D341Med (cell line): ENCODE results near the gene METAP1D.
"Not testable (repeated sequence)": the region's sequence is repeated elsewhere in the genome, so short reads cannot be mapped to it uniquely, and the experiment has no call there.

Source experiments
- DNase-seq: peaks from one replicate; pipeline ENCODE4 v3.0.0; 2012; ENCODE audit warnings: low spot score

The METAP1D gene

GRCh38 chr2:172048508-172049503 lies 49.1 kb downstream of the METAP1D start:
- no peak for DNase-seq

GRCh38 chr2:172049567-172050120 lies 49.9 kb downstream of the METAP1D start:
- no peak for DNase-seq

GRCh38 chr2:172050479-172051125 lies 50.8 kb downstream of the METAP1D start:
- DNase-seq, result no peak

- no peak for DNase-seq
These were observed 52.5 kb downstream of the METAP1D start for GRCh38 chr2:172052000-172052983.

- DNase-seq, result no peak
These were observed 53.7 kb downstream of the METAP1D start for GRCh38 chr2:172053486-172053885.

DNA sequence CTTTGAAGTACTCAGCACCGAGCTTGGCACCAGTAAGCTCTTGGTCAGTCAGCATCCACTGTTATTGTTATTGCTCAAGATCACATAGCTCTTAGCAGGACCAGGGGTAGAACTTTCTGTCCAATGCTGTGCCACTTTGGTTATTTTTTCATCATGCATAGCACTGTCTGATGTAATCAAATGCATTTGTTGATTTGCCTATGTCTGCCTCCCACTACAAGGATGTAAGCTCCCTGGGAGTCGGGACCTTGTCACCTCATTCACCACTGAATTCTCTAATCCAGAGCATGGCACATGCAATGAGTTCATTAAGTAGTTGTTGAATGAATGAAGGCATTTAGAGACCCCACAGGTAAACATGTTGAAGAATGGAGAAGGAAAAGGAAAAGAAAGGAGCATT lies 56.5 kb downstream of the METAP1D start:
- no peak for DNase-seq

- DNase-seq, result no peak
These were observed 58.9 kb downstream of the METAP1D start for GRCh38 chr2:172058660-172059059.

- DNase-seq, result not testable (repeated sequence)
These were observed 60.4 kb downstream of the METAP1D start for GRCh38 chr2:172060118-172060517.

GRCh38 chr2:172062402-172063004 lies 62.8 kb downstream of the METAP1D start:
- no peak for DNase-seq

DNA sequence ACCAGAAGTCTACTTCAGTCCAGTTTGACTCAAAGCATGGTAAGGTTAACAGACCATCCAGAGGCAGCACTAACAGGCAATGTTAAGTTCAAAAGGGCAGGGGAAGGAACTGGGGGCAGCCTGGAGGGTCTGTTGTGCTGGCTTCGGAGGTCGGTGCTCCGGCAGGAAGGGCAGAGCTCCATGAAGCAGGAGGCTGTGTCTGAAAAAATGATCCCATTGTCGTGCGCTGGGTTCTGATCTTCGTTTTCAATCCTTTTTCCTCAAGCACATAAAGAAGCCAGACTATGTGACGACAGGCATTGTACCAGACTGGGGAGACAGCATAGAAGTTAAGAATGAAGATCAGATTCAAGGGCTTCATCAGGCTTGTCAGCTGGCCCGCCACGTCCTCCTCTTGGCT lies 63.7 kb downstream of the METAP1D start:
- DNase-seq, result no peak

DNA sequence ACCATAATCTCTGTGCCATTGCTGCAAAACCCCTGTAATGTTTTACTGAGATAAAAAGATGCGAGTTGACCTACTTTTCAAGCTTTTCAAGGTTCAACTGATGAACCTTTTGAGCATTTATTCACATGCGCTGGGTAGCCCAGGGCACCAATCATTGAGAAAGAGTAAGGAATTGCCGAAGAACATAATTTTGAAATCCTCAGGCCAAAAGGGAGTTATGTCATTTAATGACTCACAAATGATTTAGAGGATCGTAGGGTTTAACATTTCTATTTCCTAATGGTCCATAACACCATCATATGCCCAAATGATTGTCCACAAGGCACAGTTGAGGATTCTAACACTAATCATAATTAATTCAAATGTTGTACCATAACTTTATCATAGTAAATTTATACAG lies 65.4 kb downstream of the METAP1D start:
- DNase-seq, result no peak

- DNase-seq, result no peak
These were observed 66.7 kb downstream of the METAP1D start for GRCh38 chr2:172066394-172066886.

DNA sequence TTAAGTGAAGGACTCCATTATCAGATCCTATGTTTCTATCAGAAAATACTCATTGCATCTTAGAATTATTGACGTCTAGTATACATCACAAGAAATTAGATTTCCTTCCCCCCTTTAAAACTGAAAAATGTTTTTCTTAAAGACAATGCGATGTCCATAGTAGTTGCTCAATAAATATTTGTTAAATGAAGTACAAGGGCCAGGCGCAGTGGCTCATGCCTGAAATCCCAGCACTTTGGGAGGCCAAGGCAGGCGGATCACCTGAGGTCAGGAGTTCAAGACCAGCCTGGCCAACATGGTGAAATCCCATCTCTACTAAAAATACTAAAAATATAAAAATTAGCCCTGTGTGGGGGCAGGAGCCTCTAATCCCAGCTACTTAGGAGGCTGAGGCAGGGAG lies 68.2 kb downstream of the METAP1D start:
- DNase-seq, result not testable (repeated sequence)

DNA sequence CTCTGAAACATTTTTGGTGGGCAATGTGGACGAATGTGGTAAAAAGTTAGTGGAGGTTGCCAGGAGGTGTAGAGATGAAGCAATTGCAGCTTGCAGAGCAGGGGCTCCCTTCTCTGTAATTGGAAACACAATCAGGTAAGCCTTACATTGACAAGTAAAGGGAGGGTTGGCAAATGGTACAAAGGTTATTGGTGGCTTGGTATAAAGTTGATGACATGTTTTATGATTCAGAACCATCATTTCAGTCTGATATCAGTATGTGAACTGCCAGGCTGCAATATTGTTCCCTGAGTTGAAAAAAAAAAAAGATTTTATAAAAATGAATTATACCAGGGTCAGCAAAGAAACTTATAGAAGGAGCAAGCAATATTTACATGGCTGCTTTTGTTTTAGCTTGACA lies 71.2 kb downstream of the METAP1D start:
- DNase-seq, result no peak

DNA sequence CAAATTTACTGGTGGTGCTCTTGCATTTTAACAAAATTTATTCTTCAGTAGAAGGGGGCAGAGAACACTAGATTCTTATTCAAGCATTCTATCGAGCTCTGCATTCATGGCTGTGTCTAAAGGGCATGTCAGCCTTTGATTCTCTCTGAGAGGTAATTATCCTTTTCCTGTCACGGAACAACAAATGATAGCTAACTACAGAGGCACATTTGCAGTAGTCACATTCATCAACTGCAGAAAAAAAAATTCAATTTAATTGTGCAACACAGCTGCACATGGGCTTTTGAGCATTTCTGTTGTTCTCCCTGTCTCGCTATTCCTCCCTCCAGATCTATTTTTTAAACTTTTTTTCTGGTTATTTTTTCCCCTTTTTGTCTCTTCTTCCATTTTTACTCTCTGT lies 72.5 kb downstream of the METAP1D start:
- no peak for DNase-seq

DNA sequence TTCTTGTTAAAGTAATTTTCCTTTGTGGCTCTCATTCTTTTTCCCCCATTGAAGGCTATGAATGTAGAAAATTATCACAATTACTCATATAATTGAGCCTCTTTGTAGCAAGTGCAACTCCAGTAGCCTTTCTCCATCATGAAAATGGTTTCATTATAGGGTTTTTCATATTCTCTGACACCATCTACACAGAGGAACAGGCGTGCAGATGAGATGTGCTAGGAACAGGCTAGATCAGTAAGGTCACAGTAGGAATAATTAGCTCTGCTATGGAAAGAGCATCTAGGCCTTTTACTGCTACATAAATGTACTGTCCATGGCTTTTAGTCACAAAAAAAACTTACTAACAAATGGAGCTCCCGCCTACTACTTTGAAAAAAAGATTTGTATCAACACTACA lies 73.0 kb downstream of the METAP1D start:
- DNase-seq, result no peak

DNA sequence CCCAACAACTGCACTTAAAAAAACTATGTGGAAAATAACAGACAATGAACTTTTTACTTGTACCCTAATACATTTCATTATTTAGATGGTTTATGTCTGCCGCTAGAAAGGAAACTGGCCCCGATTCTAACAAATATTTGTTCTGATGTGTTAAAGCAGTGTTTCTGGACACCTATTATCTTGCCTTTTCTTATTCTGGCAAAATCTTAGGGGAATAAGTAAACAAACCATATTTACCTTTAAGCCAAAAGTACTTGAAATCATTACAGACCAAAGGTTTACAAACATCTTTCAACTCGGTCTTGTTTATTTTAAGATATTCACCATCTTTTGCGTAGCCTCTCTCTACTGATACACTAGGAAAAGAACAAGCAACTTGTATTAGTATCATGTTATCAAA lies 73.8 kb downstream of the METAP1D start:
- no peak for DNase-seq

DNA sequence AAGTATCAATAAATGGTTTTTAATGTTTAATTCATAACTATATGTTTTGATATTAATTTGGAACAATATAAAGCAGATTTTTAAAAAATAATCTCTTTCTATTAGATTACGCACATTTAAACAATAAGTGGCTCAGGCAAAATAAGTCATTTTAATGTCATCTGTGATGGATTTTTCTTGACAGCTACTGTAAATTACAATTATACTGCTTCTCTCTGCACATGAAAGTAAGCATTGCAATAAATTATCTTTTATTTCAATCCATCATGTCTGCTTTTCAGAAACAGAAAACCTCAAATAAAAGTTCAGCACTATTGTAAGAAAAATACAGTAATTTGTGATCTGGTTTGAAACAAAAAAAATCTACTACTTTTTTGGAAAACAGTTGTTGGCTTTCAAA lies 74.5 kb downstream of the METAP1D start:
- no peak for DNase-seq

- DNase-seq, result no peak
These were observed 79.7 kb downstream of the METAP1D start for GRCh38 chr2:172079416-172079815.

DNA sequence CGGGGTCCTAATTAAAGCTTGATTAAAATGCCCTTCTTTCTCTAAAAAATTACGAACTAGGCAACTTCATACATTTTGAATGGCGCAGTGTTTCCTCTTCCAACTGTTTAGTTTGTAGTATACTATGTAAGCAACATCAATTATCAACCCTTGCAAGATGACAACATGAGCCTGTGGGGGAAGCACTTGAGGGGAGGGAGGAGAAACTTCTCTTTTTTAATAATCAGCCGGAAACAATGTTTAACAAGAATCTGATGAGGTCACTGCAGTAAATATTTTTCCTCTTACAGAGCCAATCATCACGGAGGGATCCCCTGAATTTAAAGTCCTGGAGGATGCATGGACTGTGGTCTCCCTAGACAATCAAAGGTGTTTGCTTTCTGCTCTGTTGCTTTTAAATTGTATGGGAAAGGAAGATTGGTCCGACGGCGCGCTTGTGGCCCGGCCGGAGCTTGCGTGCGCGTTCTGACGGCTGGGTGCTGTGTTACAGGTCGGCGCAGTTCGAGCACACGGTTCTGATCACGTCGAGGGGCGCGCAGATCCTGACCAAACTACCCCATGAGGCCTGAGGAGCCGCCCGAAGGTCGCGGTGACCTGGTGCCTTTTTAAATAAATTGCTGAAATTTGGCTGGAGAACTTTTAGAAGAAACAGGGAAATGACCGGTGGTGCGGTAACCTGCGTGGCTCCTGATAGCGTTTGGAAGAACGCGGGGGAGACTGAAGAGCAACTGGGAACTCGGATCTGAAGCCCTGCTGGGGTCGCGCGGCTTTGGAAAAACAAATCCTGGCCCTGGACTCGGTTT lies 80.3 kb downstream of the METAP1D start:
- DNase-seq, result no peak
